Spleen (tissue), 7 donors: ENCODE data around the gene SMIM31.

Experiments used
- POLR2A ChIP-seq, 3 donors: fragments of 450-650 bp; IDR thresholded peaks; one replicate each; pipeline ENCODE4 v1.5.1; 2017; ENCODE audit warnings: antibody characterized with exemption in 3 of 3, mild to moderate bottlenecking in 1 of 3
- POLR2AphosphoS5 ChIP-seq, 3 donors: sonication (generic); formaldehyde crosslinking; IDR thresholded peaks; one replicate each; pipeline ENCODE4 v1.5.1; 2017; ENCODE audit warnings: antibody characterized with exemption in 3 of 3
- TF ChIP-seq, protein P1 (sequence below), 11 experiments: fragments of 200-600 bp in 7 of 11; fragments of 450-650 bp in 4 of 11; sonication (generic) in 4 of 11; IDR thresholded peaks in 8 of 11; conservative IDR thresholded peaks in 3 of 11; 1 replicate in 7 of 11; 2 replicates in 4 of 11; pipeline versions ENCODE4 v1.4.0 to v1.8.0; 2016 to 2021; ENCODE audit warnings: antibody characterized with exemption in 11 of 11, inconsistent platforms in 4 of 11, mild to moderate bottlenecking in 1 of 11
- donor health status: DM: no; HTN: no; CAD: no; lungs with moderate emphysema.
- donor health status: DM: no; HTN: no; CAD: no.
- donor health status: DM: no; HTN: no; CAD: no.

DNA sequence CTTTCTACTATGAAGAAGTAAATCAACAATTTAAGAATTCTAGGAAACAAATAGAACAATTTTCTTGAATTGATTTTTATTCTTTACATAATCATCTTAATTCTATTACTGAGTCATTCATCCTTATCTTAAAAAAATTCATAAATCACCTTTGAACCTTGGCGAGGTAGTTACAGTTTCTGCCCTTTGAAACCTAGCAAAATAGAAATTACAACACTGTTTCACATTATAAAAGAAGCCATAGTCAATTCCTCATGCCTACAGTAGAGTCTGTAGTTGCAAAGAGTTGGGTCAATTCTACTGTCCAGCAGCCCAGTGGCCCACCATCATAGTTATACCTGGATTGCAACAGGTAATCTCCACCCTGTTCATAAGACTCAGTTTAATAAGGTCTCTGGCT is 7.3 kb downstream of the SMIM31 start:
- TF ChIP-seq, protein P1, sequence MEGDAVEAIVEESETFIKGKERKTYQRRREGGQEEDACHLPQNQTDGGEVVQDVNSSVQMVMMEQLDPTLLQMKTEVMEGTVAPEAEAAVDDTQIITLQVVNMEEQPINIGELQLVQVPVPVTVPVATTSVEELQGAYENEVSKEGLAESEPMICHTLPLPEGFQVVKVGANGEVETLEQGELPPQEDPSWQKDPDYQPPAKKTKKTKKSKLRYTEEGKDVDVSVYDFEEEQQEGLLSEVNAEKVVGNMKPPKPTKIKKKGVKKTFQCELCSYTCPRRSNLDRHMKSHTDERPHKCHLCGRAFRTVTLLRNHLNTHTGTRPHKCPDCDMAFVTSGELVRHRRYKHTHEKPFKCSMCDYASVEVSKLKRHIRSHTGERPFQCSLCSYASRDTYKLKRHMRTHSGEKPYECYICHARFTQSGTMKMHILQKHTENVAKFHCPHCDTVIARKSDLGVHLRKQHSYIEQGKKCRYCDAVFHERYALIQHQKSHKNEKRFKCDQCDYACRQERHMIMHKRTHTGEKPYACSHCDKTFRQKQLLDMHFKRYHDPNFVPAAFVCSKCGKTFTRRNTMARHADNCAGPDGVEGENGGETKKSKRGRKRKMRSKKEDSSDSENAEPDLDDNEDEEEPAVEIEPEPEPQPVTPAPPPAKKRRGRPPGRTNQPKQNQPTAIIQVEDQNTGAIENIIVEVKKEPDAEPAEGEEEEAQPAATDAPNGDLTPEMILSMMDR (IDR thresholded peaks at IDR 0.05 in 8 of 11, conservative IDR thresholded peaks at IDR 0.05 in 3 of 11): no peak
- TF ChIP-seq POLR2A (IDR thresholded peaks at IDR 0.05) (no peak), POLR2AphosphoS5 (IDR thresholded peaks at IDR 0.05) (no peak)
